ENCODE measurements around the gene TCTN1. TPM values are rescaled to one million over a fixed set of nuclear protein-coding genes. Genes with fewer than 3 reads are reported as not detected.

The TCTN1 gene
- total and polyA plus RNA-seq, 2 donors (not counting 3 experiments of a cell fraction or from before 2014, with no cell fraction given), result 21.1 to 23.3 TPM

GRCh38 chr12:110565894-110566871 lies 47.7 kb upstream of the TCTN1 start:
- FAIRE-seq (no peak), DNase-seq (ENCODE audit: low read depth, low spot score) (no peak)
- Histone ChIP-seq H3K4me2 (ENCODE audit: insufficient read depth, low read length) (no peak overlapping the region), H3K9me3 (replicated peaks; ENCODE audit: control insufficient read depth, insufficient read depth, low read length) (no peaks in the 10 kb centered on the region), H4K20me1 (replicated peaks; ENCODE audit: control insufficient read depth, extremely low read depth, insufficient read depth, low read length) (peaks cover 3% of the 10 kb centered on the region), H3K4me3 (replicated peaks in 1 of 3; ENCODE audit: insufficient read depth in 1 of 3, low read depth in 1 of 3, low read length in 3 of 3) (no peak overlapping the region), H3K27ac (ENCODE audit: insufficient read depth, low read depth, low read length) (no peak overlapping the region), H3K27me3 (ENCODE audit: control insufficient read depth in 2 of 2, insufficient read depth in 2 of 2, low read length in 2 of 2) (no peaks in the 10 kb centered on the region), H3K9ac (replicated peaks; ENCODE audit: extremely low read depth, insufficient read depth, low read length) (no peak overlapping the region), H3K4me1 (ENCODE audit: control insufficient read depth, extremely low read depth, insufficient read depth, low read length) (no peaks in the 10 kb centered on the region), H3K36me3 (ENCODE audit: control insufficient read depth in 2 of 2, extremely low read depth in 1 of 2, insufficient read depth in 2 of 2, low read length in 2 of 2) (no peaks in the 10 kb centered on the region), H3K9me1 (replicated peaks; ENCODE audit: control insufficient read depth, extremely low read depth, insufficient read depth, low read length) (no peaks in the 10 kb centered on the region), H3K79me2 (ENCODE audit: control insufficient read depth, insufficient read depth, low read length) (peaks cover 78% of the 10 kb centered on the region), H2AFZ (ENCODE audit: low read depth, low read length) (no peak overlapping the region)
- TF ChIP-seq GATA2 (IDR thresholded peaks at IDR 0.05; ENCODE audit: insufficient read depth, insufficient read length, low read depth, low read length), result no peak
- ChIA-PET POLR2A (no interaction called here), CTCF (interaction anchor here (0.8 to 1.7 kb wide), 5 partner anchors 10 to 35 kb away, joined by 3 to 9 read pairs (median 3); no protein-coding TSS in a partner anchor)
- intact Hi-C loops (cut with micrococcal nuclease), result no loop called here
- BruUV-seq (replicated peaks), result no TSS peak
- dilution Hi-C loops (cut with MboI; ENCODE audit: extremely low pct_ligation_motif_present, low sequenced_read_pairs), result no loop called here

- BruUV-seq (replicated peaks), result no TSS peak
- Histone ChIP-seq H3K36me3 (ENCODE audit: control insufficient read depth in 2 of 2, extremely low read depth in 1 of 2, insufficient read depth in 2 of 2, low read length in 2 of 2) (no peaks in the 10 kb centered on the region), H3K9me3 (replicated peaks; ENCODE audit: control insufficient read depth, insufficient read depth, low read length) (peaks cover 3% of the 10 kb centered on the region), H3K79me2 (ENCODE audit: control insufficient read depth, insufficient read depth, low read length) (peaks cover 77% of the 10 kb centered on the region), H2AFZ (ENCODE audit: low read depth, low read length) (no peak overlapping the region), H3K27me3 (ENCODE audit: control insufficient read depth in 2 of 2, insufficient read depth in 2 of 2, low read length in 2 of 2) (no peaks in the 10 kb centered on the region), H3K4me3 (replicated peaks in 1 of 3; ENCODE audit: insufficient read depth in 1 of 3, low read depth in 1 of 3, low read length in 3 of 3) (no peak overlapping the region), H3K9me1 (replicated peaks; ENCODE audit: control insufficient read depth, extremely low read depth, insufficient read depth, low read length) (no peaks in the 10 kb centered on the region), H4K20me1 (replicated peaks; ENCODE audit: control insufficient read depth, extremely low read depth, insufficient read depth, low read length) (peaks cover 3% of the 10 kb centered on the region), H3K4me1 (ENCODE audit: control insufficient read depth, extremely low read depth, insufficient read depth, low read length) (no peaks in the 10 kb centered on the region), H3K9ac (replicated peaks; ENCODE audit: extremely low read depth, insufficient read depth, low read length) (no peak overlapping the region), H3K27ac (ENCODE audit: insufficient read depth, low read depth, low read length) (no peak overlapping the region), H3K4me2 (ENCODE audit: insufficient read depth, low read length) (no peak overlapping the region)
- DNase-seq (ENCODE audit: low read depth, low spot score), result no peak
- intact Hi-C loops (cut with micrococcal nuclease), result no loop called here
- POLR2A ChIA-PET, result no interaction called here
- CTCF ChIA-PET, result interaction anchor here (0.7 to 1.7 kb wide), 3 partner anchors 9 to 33 kb away, joined by 3 to 9 read pairs (median 3); no protein-coding TSS in a partner anchor
- no peak for FAIRE-seq
- TF ChIP-seq GATA2 (IDR thresholded peaks at IDR 0.05; ENCODE audit: insufficient read depth, insufficient read length, low read depth, low read length) (no peak), POLR2A (IDR thresholded peaks at IDR 0.05; ENCODE audit: low read depth, low read length) (no peak)
- dilution Hi-C loops (cut with MboI; ENCODE audit: extremely low pct_ligation_motif_present, low sequenced_read_pairs), result no loop called here
Observed at GRCh38 chr12:110566993-110567392, 46.9 kb upstream of the TCTN1 start.
